GM21717 (cell line): Measurements from ENCODE around the gene PBX1.
"Not testable (repeated sequence)": the region's sequence is repeated elsewhere in the genome, so short reads cannot be mapped to it uniquely, and the experiment has no call there.

Experiments used
- ATAC-seq: cut with Tn5 transposase; IDR thresholded peaks from one replicate; pipeline ENCODE4 v1.9.1; 2021; ENCODE audit warnings: mild to moderate bottlenecking, moderate library complexity; ENCODE audit not compliant: unreplicated experiment

The PBX1 gene

DNA sequence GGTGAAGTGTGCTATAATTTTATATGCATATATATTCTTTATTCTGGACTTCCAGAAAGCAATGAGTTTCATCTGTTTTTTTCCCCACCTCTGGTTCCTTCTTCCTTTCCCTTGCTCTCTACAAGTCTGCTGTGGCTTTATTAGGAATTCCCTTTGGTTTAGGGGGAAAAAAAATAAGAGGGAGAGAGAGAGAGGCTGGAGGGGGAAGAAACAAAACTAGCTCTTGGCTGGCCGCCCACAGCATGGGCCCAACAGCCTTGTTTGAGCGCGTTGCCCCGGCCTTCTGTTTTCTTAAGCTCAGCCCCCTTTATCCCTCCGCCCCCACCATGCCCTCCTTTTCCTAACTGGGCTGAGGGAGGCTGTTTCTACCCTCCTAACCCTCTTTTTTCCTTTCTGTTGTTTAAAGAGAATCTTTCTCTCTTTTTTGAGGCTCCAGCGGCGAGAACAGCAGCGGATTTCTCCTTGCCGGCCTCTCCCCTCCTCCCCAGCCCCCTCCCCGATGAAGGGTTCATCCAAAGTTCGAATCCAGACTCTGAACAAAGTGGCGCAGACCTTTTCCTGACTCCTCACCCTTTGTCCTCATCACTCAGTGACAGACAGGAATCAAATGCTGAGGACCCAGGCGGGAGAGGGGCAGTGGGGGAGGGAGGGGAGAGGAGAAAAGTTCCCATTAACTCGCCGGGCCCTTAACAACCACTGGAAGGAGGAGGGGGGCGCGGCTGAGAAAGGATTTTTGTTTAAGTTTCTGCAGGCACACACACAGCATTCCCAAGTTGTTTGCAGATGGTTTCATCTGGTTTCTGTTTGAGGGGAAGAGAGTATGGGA lies 29.7 kb downstream of the PBX1 start:
- ATAC-seq, result no peak

DNA sequence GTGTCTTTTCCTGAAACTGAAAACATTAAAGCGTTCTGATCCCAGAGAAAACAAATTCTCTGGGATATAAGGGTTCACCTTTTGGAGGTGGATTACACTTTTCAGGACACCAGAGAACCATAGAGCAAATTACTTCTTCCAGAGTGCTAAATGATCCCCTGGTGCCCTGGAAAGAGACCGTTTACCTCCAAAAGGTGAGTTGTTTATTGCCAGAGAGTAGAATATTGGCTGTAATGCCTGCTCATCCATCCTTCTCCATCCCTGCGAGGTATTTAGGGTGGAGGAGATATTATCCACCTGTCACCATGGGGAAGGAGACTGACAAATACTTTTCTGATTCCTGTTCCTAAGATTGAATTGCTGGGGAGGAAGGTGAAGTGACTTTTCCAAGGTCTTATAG lies 30.4 kb downstream of the PBX1 start:
- ATAC-seq, result no peak

DNA sequence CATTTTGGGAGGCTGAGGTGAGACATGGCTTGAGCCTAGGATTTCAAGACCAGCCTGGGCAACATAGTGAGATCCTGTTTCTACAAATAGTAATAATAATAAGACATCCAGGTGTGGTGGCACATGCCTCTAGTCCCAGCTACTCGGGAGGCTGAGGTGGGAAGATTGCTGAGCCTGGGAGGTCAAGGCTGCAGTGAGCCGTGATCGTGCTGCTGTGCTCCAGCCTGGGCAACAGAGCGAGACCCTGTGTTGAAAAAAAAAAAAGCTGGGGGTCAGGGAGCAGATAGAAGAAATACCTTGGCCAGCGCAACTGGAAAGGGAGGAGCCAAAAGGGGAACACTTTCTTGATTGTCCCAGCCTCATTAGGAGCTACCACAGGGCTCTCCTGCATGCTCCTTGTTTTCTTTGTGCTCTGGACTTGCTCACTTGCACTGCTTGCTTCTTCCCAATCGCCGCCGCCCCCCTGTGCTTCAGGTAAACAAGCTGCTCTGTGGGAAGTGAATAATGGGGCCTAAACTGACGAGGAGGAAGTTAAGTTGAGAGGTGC lies 31.1 kb downstream of the PBX1 start:
- ATAC-seq, result no peak

DNA sequence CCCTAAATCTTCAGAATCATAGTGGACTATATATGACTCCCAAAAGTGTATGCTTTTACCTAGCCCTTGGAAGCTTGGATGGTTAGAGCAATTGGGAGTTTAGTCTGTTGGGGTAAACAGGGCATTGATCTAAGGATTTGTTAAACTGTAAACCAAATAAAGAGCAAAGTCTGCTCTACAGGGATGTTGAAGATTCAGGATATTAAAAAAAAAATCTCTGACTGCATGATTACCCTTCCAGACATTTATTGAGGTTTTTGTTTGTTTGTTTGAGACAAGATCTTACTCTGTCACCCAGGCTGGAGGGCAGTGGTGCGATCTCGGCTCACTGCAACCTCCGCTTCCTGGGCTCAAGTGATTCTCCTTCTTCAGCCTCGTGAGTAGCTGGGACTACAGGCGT lies 31.6 kb downstream of the PBX1 start:
- no peak for ATAC-seq

DNA sequence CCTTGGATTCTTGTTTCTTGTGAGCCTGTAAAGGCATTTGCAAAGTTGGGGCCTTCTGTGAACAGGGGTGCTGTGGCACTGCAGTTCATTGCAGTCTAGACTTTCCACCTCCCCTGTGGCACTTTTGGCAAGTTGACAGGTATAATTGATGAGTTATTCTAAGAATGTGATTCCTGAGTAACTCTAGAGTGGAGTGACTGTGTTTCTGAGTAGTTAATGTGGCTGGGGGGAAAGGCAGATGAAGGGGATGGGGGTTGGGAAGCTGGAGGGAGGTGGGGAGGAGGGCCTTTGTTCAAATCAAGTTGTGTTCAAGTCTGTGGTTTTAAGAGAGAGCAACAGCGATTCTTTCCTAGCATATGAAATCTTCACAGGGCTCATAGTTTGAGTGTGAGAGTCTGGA lies 32.9 kb downstream of the PBX1 start:
- ATAC-seq, result no peak

DNA sequence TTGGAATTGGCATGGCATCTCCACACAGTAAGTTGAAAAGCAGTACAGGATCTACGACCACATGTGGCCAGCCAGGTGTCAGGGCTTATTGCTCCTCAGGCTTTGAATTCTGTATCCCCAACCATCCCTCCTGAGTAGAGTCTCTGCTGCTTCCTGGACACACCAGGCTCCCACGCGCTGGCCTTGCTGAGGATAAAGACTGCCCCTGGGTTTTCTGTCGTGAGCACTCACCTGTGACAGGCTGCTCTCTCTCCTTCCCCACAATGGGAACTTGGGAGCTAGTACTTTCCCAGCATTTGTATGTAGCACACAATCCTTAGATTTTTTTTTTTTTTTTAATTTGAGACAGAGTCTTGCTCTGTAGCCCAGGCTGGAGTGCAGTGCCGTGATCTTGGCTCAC lies 33.6 kb downstream of the PBX1 start:
- no peak for ATAC-seq

DNA sequence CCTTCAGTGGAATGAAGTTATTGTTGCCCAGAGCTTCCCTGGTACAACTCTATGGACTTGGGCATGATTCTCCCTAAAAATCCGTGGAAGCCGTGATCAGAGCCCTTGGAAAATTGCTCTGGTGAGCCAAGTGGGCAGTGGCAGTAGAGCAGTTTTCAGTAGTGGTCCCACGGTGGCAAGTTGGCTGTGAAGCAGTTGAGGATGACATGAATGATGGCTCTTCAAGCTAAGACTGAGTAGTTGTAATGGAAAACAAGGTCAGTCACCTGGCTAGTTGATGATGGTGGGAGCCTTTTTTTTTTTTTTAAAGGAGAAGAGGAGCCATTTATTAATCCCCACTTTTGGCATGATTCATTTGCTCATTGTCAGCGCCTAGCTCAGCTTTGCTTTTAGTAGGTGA lies 36.2 kb downstream of the PBX1 start:
- ATAC-seq, result no peak

DNA sequence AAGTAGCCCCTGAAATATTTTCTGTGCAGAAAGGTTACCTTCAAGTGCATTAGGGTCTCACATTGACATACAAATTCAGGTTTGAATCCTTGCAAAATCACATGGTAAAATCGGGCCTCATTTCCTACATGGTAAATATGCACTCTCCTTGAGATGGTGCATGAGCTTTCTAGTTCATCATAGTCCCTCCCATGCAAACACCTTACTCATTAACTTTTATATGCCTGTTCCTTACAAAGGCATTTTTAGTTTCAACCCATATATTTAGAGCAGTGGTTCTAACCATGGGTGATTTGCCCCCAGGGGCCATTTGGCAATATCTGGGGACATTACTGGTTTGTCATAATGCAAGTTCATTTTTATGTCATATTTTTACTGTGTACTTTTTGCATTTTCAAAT lies 37.2 kb downstream of the PBX1 start:
- ATAC-seq, result no peak

DNA sequence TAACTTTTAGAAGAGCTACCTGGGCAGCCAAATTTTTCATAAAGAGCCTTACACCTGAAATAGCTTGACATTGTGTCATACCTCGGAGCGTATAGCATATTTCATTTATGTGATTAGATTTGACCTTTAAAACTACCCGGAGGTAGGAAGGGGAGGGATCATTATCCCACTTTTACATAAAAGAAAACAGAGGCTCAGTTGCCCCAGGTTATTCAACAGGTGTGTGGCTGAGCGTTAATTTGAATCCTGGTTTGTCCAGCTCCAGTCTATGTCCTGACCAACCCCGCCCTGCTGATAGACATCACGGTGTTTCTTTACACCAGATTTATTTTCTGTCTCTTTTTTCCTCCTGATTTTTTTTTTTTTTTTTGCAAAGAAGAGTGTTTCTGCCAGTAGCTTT lies 39.7 kb downstream of the PBX1 start:
- no peak for ATAC-seq

DNA sequence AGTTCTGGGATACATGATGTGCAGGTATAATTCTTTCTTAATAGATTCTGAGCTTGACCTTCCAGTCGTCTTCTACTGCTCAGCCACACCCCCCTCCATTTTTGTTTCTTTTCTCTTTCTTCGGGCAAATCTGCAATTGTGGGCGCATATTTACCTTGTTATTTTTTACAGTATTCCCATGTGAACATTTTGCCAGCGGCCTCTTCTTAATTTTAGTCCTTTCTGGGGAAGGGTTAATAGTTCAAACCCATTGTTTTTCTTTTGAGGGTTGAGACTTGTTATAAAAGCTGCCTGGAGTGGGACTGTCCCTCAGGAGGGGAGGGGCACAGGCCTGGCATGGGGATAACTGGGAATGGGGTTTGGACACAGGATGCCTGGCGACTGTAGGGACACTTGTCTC lies 40.3 kb downstream of the PBX1 start:
- ATAC-seq, result no peak

DNA sequence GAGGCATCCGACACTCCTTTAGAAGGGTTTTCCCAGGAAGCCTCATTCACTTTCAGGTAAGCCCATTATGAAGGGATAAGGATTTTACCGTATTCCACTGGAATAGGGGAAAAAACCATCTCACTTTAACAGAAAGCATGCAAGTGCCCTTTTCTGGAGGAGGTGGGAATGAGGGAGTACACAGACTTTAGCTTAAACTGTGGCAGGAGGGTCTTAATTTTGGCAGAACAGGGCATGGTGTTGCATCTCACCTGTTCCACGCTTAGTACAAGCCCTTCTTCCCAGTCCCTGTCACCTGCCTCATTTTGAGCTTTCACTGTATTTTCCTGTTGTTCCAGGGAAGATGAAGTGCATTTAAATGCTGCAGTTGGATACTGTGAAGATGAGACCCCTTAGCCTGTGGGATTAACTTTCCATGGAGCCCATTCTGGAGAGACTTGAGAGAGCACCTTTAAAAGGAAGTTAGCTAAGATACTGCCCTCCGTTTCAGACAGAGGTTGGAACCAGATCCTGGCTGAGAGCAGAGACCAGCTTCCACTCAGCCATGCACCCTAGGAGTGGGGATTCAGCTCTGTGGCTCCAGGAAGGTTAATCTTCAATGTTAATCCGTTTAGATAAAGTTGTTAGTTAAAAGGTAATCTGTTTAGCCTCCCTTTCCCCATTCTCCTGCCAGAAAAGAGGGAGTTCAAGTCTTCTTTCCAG lies 42.6 kb downstream of the PBX1 start:
- no peak for ATAC-seq

DNA sequence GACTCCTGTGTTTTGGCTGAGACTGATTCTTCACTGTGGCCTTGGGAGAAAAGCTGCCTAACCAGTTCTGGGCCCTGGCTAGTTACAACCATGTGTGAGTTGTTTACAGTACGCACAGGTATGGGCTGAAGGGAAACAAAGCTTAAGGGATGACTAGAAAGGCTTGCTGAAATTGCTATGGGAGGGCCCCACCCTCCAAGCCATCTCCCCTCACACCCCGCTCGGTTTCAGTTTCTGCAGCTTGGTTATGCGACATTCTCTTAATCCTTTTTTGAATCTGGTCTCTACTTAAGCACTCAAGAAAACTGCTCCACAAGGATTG lies 43.1 kb downstream of the PBX1 start:
- no peak for ATAC-seq

DNA sequence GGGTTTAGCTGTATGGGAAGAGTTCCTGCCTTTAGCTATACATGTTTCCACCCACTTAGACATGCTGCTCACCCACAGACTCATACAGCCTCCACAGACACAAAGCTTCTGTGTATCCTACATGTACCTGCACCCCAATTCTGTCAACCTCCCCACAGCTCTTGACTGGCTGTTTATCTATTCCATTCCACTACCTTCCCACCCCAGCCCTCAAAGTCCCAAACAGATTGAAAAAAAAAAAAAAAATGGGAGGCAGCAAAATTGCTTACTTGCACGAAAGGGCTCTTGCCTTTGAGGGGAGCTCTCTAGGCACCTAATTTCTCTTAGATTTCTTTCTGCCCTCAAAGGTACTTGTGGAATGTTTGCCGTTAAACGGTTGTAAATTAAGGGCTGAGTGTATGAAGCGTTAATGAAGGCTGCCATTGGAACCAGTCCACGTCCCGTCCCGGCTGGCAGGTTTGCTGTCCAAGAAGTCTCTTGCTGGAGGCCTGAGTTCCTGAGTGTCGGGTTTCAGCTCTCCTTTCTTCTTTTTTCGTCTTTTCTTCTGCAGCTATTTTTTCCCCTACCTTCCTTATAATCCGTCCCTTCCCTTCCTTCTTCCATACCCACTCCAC lies 43.6 kb downstream of the PBX1 start:
- ATAC-seq, result no peak

DNA sequence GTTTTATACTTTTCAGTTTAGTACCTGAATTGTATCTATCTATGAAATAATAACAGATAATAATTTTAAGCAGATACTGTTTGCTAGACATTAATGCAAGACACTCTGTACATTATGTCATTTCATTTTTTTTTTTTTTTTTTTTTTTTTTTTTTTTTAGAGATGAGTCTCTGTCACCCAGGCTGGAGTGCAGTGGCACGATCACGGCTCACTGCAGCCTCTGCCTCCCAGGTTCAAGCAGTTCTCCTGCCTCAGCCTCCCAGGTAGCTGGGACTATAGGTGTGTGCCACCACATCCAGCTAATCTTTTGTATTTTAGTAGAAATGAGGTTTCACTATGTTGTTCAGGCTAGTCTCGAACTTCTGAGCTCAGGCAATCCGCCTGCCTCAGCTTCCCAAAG lies 44.8 kb downstream of the PBX1 start:
- not testable (repeated sequence) for ATAC-seq

DNA sequence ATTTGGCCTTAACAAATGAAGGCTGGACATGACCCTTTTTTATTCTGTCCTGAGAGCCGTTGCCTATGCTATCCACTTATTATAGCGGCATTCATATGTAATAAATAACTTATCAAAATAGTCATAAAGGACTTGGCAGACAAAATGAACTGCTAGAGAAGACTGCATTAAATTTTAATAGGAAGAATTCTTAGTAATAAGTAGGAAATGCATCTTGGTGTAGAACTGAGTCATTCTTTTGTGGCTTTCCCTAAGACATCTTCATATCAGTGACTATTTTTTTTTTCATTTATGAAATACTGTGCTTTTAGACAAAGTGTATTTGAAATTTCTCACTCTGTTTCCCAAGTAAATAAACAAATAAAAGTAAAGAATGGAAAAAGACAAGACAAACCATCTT lies 45.6 kb downstream of the PBX1 start:
- no peak for ATAC-seq

DNA sequence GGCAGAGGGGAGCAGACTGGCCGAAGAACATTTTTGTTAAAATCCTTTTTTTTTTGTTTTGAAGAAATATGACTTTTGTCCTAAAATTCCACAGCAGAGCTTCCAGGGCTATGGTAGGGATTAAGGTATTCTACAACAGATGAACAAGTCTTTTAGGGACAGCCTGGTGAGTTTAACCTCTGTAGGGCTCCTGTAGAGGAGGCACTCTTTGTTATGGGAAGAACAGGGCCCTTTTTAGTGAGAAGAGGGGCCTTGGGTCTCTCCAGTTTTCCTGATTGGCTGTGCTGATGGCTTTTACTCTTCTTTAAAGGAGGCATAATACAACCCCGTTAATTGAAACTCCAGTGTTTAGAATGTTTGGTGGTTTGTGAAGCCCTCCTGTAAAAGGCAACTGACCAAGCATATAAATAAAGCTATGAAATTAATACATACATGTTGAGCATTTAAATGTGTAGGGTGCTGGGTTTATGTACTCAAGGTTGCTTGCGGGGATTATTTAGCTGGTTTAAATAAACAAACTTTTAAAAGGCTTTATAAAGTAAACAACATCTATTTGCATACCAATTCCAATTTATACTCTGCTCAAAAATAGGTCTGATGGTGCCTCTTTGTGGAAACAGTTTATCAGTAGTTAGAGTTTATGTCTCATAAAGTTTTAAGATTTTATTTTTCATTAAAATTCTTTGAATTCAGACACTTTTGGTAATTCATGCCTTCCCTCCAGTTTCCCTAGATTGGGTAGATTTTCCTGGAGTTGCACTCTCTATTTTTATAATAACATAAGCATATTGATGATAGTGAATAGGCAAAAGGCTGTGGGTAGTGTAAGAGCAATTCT lies 46.5 kb downstream of the PBX1 start:
- no peak for ATAC-seq

DNA sequence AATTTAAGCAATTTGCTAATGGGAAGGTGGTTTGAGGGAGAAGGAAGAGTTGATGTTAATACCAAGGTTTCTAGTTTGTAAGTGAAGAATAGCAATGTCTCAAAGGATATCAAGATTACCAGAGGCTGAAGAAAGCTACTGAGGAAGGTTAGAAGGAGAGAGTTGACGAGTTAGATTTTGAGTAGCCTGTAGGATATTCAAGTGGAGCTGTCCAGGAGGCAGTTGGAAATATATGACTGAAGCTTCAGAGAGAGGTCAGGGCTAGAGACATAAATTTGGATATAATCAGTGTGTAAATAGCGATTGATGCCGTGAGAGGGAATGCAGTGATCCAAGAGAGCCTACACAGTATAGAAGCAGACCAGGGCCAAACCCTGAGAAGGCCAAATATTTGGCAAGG lies 48.4 kb downstream of the PBX1 start:
- no peak for ATAC-seq

DNA sequence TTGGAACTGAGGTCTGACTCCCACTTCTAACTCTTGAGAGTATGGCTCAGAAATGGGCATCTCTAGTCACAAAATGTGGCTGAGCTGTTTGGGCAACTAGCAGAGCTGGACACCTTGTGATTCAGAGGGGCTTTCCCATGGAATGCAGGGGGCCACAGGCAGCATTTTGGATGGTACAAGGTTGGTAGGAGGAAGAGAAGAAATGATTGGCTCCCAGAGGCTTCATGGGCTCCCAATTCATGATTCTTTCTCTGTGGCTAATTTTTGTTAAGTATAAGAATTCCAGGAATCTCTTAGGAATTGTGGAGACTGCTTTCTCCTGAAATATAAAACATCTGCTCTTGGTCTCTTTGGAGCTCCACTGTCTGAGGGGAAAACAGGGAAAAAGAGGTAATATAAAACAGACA lies 49.7 kb downstream of the PBX1 start:
- ATAC-seq, result no peak

DNA sequence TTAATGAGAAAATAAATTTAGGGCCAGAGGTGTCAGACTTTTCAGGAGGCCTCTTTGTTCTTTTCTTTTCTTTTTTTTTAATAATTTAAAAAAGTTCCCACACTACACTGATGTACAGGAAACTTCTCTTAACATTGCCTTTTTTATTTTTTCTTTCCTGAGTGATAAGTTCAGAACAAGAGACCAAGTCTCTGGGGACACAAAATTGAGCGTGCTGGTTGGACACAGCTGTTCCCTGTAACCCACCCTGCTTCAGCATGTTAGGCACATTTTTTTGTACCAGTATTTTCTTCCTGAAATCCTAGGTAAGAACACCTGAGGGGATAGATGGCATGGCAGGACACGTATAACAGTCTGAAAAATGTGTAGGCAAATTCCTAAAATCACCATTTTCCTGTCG lies 50.1 kb downstream of the PBX1 start:
- no peak for ATAC-seq

DNA sequence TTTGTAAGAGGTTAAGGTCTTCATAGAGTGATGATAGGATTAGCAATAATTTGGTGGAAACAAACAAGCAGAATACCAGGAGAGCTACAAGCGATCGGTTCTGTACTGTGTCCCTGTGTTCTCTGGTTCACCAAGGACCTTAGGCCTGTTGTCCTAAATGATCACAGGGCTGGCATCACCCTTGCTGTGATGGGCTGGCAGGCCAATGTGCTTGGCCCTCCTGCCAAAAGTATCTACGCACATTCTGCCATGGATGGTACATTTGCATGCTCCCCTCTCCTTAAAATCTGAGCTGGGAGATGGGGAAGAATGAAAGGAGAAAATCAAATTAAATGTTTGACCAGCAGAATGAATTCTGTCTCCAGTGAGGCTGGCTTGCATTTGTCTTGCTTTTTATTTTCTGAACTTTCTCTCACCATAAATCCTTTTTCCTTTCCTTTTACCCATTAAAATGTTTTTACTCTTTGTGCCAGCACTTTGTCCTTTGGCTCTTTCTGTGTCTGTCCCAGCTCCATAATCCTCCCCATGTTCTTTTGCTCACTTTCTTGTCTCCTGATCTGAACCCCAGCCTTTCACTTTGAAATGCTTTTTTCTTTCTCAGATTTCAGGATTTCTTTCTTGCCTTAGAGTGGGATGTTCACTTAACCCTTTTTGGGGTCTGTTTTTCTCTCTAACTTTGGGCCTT lies 51.7 kb downstream of the PBX1 start:
- ATAC-seq, result no peak
